GM12801 (cell line): ENCODE data around the gene ONECUT2.

Source experiments
- CTCF ChIP-seq: IDR thresholded peaks from one replicate; pipeline ENCODE4 v1.5.1; 2011; ENCODE audit warnings: control low read depth; ENCODE audit not compliant: insufficient read length; ENCODE audit errors: extremely low read depth

ONECUT2 gene

GRCh38 chr18:57438743-57439608 lies 3.8 kb downstream of the ONECUT2 start:
- TF ChIP-seq CTCF: no peak

GRCh38 chr18:57439609-57439968 lies 4.4 kb downstream of the ONECUT2 start:
- no peak for TF ChIP-seq CTCF

GRCh38 chr18:57439985-57440330 lies 4.8 kb downstream of the ONECUT2 start:
- TF ChIP-seq CTCF: no peak

- TF ChIP-seq CTCF: no peak
These were observed 5.3 kb downstream of the ONECUT2 start for GRCh38 chr18:57440331-57441070.

GRCh38 chr18:57441071-57441794 lies 6.1 kb downstream of the ONECUT2 start:
- TF ChIP-seq CTCF: no peak

GRCh38 chr18:57443247-57443646 lies 8.1 kb downstream of the ONECUT2 start:
- no peak for TF ChIP-seq CTCF

GRCh38 chr18:57443702-57444101 lies 8.5 kb downstream of the ONECUT2 start:
- TF ChIP-seq CTCF: no peak
